Measurements from ENCODE around the gene HSPG2. TPM values are rescaled to one million over a fixed set of nuclear protein-coding genes. Genes with fewer than 3 reads are reported as not detected.

The HSPG2 gene
- total RNA-seq, 1 donor from 2014 or later: 887 TPM

- intact Hi-C loops (cut with DNase I): no loop called here
- ATAC-seq: no peak
- DNase-seq (ENCODE audit: low spot score): no peak
These were observed 93.9 kb downstream of the HSPG2 start for GRCh38 chr1:21843208-21843607.

- ATAC-seq (no peak), DNase-seq (ENCODE audit: low spot score) (no peak)
- intact Hi-C loops (cut with DNase I): no loop called here
These were observed 94.4 kb downstream of the HSPG2 start for GRCh38 chr1:21842606-21843162.

GRCh38 chr1:21841852-21842466, 95.2 kb downstream of the HSPG2 start:
- DNase-seq (ENCODE audit: low spot score) (no peak), ATAC-seq (no peak)
- intact Hi-C loops (cut with DNase I): no loop called here

GRCh38 chr1:21840981-21841380, 96.1 kb downstream of the HSPG2 start:
- no peak for ATAC-seq
- DNase-seq (ENCODE audit: low spot score): no peak
- intact Hi-C loops (cut with DNase I): no loop called here

GRCh38 chr1:21839337-21840037, 97.6 kb downstream of the HSPG2 start:
- intact Hi-C loops (cut with DNase I): no loop called here
- DNase-seq (ENCODE audit: low spot score) (no peak), ATAC-seq (no peak)

- DNase-seq (ENCODE audit: low spot score) (no peak), ATAC-seq (no peak)
- intact Hi-C loops (cut with DNase I): no loop called here
These were observed 98.6 kb downstream of the HSPG2 start for GRCh38 chr1:21838359-21839157.

GRCh38 chr1:21837476-21837875, 99.6 kb downstream of the HSPG2 start:
- DNase-seq (ENCODE audit: low spot score) (no peak), ATAC-seq (no peak)
- intact Hi-C loops (cut with DNase I): no loop called here

- intact Hi-C loops (cut with DNase I): no loop called here
- ATAC-seq (no peak), DNase-seq (ENCODE audit: low spot score) (no peak)
These were observed 100.4 kb downstream of the HSPG2 start for GRCh38 chr1:21836729-21837128.

GRCh38 chr1:21836010-21836409, 101.1 kb downstream of the HSPG2 start:
- ATAC-seq: no peak
- no peak for DNase-seq (ENCODE audit: low spot score)
- intact Hi-C loops (cut with DNase I): no loop called here

- DNase-seq (ENCODE audit: low spot score): no peak
- intact Hi-C loops (cut with DNase I): no loop called here
- ATAC-seq: no peak
These were observed 102.4 kb downstream of the HSPG2 start for GRCh38 chr1:21834666-21835065.

GRCh38 chr1:21834094-21834493, 103.0 kb downstream of the HSPG2 start:
- intact Hi-C loops (cut with DNase I): no loop called here
- ATAC-seq (no peak), DNase-seq (ENCODE audit: low spot score) (no peak)

- intact Hi-C loops (cut with DNase I): no loop called here
- DNase-seq (ENCODE audit: low spot score) (no peak), ATAC-seq (no peak)
These were observed 103.6 kb downstream of the HSPG2 start for GRCh38 chr1:21833392-21833976.

- no peak for ATAC-seq
- DNase-seq (ENCODE audit: low spot score): no peak
- intact Hi-C loops (cut with DNase I): no loop called here
These were observed 105.6 kb downstream of the HSPG2 start for GRCh38 chr1:21831454-21831970.

GRCh38 chr1:21830792-21831453, 106.2 kb downstream of the HSPG2 start:
- ATAC-seq (no peak), DNase-seq (ENCODE audit: low spot score) (no peak)
- intact Hi-C loops (cut with DNase I): no loop called here

- intact Hi-C loops (cut with DNase I): loop anchor here (10.0 kb wide), 1 partner anchor 544 kb away; no protein-coding TSS in a partner anchor
These were observed 107.8 kb downstream of the HSPG2 start for GRCh38 chr1:21829294-21829693.

GRCh38 chr1:21828506-21829210, 108.5 kb downstream of the HSPG2 start:
- ATAC-seq: no peak
- intact Hi-C loops (cut with DNase I): loop anchor here (10.0 kb wide), 1 partner anchor 544 kb away; no protein-coding TSS in a partner anchor
- DNase-seq (ENCODE audit: low spot score): no peak

More at GRCh38 chr1:21829294-21829693, 107.8 kb downstream of the HSPG2 start:
- DNase-seq (ENCODE audit: low spot score) (no peak), ATAC-seq (no peak)

- intact Hi-C loops (cut with DNase I): loop anchor here (10.0 kb wide), 1 partner anchor 543 kb away; no protein-coding TSS in a partner anchor
- ATAC-seq: no peak
- no peak for DNase-seq (ENCODE audit: low spot score)
These were observed 109.0 kb downstream of the HSPG2 start for GRCh38 chr1:21828075-21828474.

- DNase-seq (ENCODE audit: low spot score) (no peak), ATAC-seq (no peak)
- intact Hi-C loops (cut with DNase I): loop anchor here (10.0 kb wide), 1 partner anchor 542 kb away; no protein-coding TSS in a partner anchor
These were observed 109.9 kb downstream of the HSPG2 start for GRCh38 chr1:21827141-21827679.

All from sciatic nerve (tissue), 2 donors.